Neutrophil (primary cell): Measurements from ENCODE around the gene COQ3.

Experiments
- H3K27ac ChIP-seq: fragments of 200-600 bp; sonication (generic); 2 replicates; pipeline ENCODE4 v1.5.1; 2016; ENCODE audit warnings: mild to moderate bottlenecking, moderate library complexity
- H3K27me3 ChIP-seq: fragments of 200-600 bp; sonication (generic); 2 replicates; pipeline ENCODE4 v1.6.0; 2016; ENCODE audit warnings: mild to moderate bottlenecking
- H3K36me3 ChIP-seq: fragments of 200-600 bp; sonication (generic); 2 replicates; pipeline ENCODE4 v1.5.1; 2017
- H3K4me1 ChIP-seq, 2 experiments: fragments of 200-600 bp in 1 of 2; sonication (generic) in 1 of 2; 1 replicate in 1 of 2; 2 replicates in 1 of 2; pipeline versions ENCODE4 v1.5.1 to v1.6.1; 2013 to 2016; ENCODE audit warnings: low read depth in 1 of 2, low read length in 1 of 2, mild to moderate bottlenecking in 1 of 2, moderate library complexity in 1 of 2; ENCODE audit not compliant: control insufficient read depth in 1 of 2, insufficient read depth in 1 of 2
- H3K4me3 ChIP-seq, 2 experiments: fragments of 200-600 bp in 1 of 2; sonication (generic) in 1 of 2; 1 replicate in 1 of 2; 2 replicates in 1 of 2; pipeline ENCODE4 v1.5.1; 2013 to 2016; ENCODE audit warnings: low read depth in 1 of 2, low read length in 1 of 2, mild to moderate bottlenecking in 1 of 2, moderate library complexity in 1 of 2
- H3K9me3 ChIP-seq: fragments of 200-600 bp; sonication (generic); 2 replicates; pipeline ENCODE4 v1.5.1; 2016
- CTCF ChIP-seq: fragments of 200-600 bp; sonication (generic); IDR thresholded peaks from 2 replicates; pipeline ENCODE4 v1.5.1; 2016; ENCODE audit warnings: antibody characterized with exemption

The COQ3 gene

GRCh38 chr6:99330159-99330558 is 63.8 kb downstream of the COQ3 start:
- no peaks in the 10 kb centered on the region for H3K4me1 ChIP-seq
- no peak overlapping the region for H3K27ac ChIP-seq
- TF ChIP-seq CTCF: no peak
- no peaks in the 10 kb centered on the region for H3K36me3 ChIP-seq
- peaks cover 48% of the 10 kb centered on the region for H3K27me3 ChIP-seq
- no peak overlapping the region for H3K4me3 ChIP-seq
- H3K9me3 ChIP-seq: no peaks in the 10 kb centered on the region

GRCh38 chr6:99324996-99325395 is 69.0 kb downstream of the COQ3 start:
- Histone ChIP-seq H3K36me3 (no peaks in the 10 kb centered on the region), H3K9me3 (no peaks in the 10 kb centered on the region), H3K4me3 (no peak overlapping the region), H3K4me1 (no peaks in the 10 kb centered on the region), H3K27ac (no peak overlapping the region), H3K27me3 (peaks cover 65% of the 10 kb centered on the region)
- no peak for TF ChIP-seq CTCF
